HUES6 (cell line): ENCODE measurements around the gene ACCS.

ENCODE experiments used
- H3K27ac ChIP-seq: 2 replicates; pipeline ENCODE4 v1.7.0; 2013; ENCODE audit warnings: low read depth, mild to moderate bottlenecking, low read length, inconsistent platforms
- H3K27me3 ChIP-seq: 2 replicates; pipeline ENCODE4 v1.6.1; 2013; ENCODE audit warnings: low read length; ENCODE audit not compliant: control insufficient read depth, insufficient read depth
- H3K36me3 ChIP-seq: 2 replicates; pipeline ENCODE4 v1.6.1; 2013; ENCODE audit warnings: low read length; ENCODE audit not compliant: control insufficient read depth, insufficient read depth
- H3K4me1 ChIP-seq: 2 replicates; pipeline ENCODE4 v1.6.1; 2013; ENCODE audit warnings: low read length; ENCODE audit not compliant: control insufficient read depth, insufficient read depth
- H3K4me3 ChIP-seq: 2 replicates; pipeline ENCODE4 v1.5.1; 2013; ENCODE audit warnings: low read depth, low read length
- H3K9ac ChIP-seq: one replicate; pipeline ENCODE4 v1.6.1; 2013; ENCODE audit warnings: mild to moderate bottlenecking, low read length
- H3K9me3 ChIP-seq: 2 replicates; pipeline ENCODE4 v1.6.1; 2013; ENCODE audit warnings: low read depth, low read length; ENCODE audit not compliant: control insufficient read depth, insufficient read depth

The ACCS gene

GRCh38 chr11:44112091-44112821, 46.2 kb downstream of the ACCS start:
- H3K4me3 ChIP-seq = no peak overlapping the region
- peaks cover 31% of the 10 kb centered on the region for H3K36me3 ChIP-seq
- H3K27me3 ChIP-seq = no peaks in the 10 kb centered on the region
- H3K9ac ChIP-seq = no peak overlapping the region
- H3K4me1 ChIP-seq = no peaks in the 10 kb centered on the region
- H3K27ac ChIP-seq = no peak overlapping the region
- H3K9me3 ChIP-seq = no peaks in the 10 kb centered on the region

GRCh38 chr11:44113018-44113417, 46.9 kb downstream of the ACCS start:
- no peaks in the 10 kb centered on the region for H3K4me1 ChIP-seq
- H3K9ac ChIP-seq = no peak overlapping the region
- no peak overlapping the region for H3K4me3 ChIP-seq
- H3K27ac ChIP-seq = no peak overlapping the region
- H3K36me3 ChIP-seq = peaks cover 29% of the 10 kb centered on the region
- H3K27me3 ChIP-seq = no peaks in the 10 kb centered on the region
- no peaks in the 10 kb centered on the region for H3K9me3 ChIP-seq

- no peak overlapping the region for H3K9ac ChIP-seq
- H3K4me1 ChIP-seq = no peaks in the 10 kb centered on the region
- H3K27me3 ChIP-seq = no peaks in the 10 kb centered on the region
- peaks cover 25% of the 10 kb centered on the region for H3K36me3 ChIP-seq
- no peaks in the 10 kb centered on the region for H3K9me3 ChIP-seq
- H3K4me3 ChIP-seq = no peak overlapping the region
- H3K27ac ChIP-seq = no peak overlapping the region
Observed at GRCh38 chr11:44113572-44113971, 47.5 kb downstream of the ACCS start.

- Histone ChIP-seq H3K9ac (no peak overlapping the region), H3K9me3 (no peaks in the 10 kb centered on the region), H3K27ac (no peak overlapping the region), H3K4me1 (no peaks in the 10 kb centered on the region), H3K36me3 (peaks cover 36% of the 10 kb centered on the region), H3K27me3 (no peaks in the 10 kb centered on the region), H3K4me3 (no peak overlapping the region)
Observed at GRCh38 chr11:44116234-44116830, 50.3 kb downstream of the ACCS start.

GRCh38 chr11:44120169-44120568, 54.1 kb downstream of the ACCS start:
- Histone ChIP-seq H3K9ac (no peak overlapping the region), H3K27ac (no peak overlapping the region), H3K4me3 (no peak overlapping the region), H3K9me3 (no peaks in the 10 kb centered on the region), H3K36me3 (peaks cover 37% of the 10 kb centered on the region), H3K4me1 (no peaks in the 10 kb centered on the region), H3K27me3 (no peaks in the 10 kb centered on the region)

- H3K27ac ChIP-seq = no peak overlapping the region
- H3K36me3 ChIP-seq = peaks cover 62% of the 10 kb centered on the region
- no peak overlapping the region for H3K9ac ChIP-seq
- no peaks in the 10 kb centered on the region for H3K4me1 ChIP-seq
- H3K9me3 ChIP-seq = no peaks in the 10 kb centered on the region
- no peaks in the 10 kb centered on the region for H3K27me3 ChIP-seq
- H3K4me3 ChIP-seq = no peak overlapping the region
Observed at GRCh38 chr11:44125598-44125997, 59.5 kb downstream of the ACCS start.

- no peaks in the 10 kb centered on the region for H3K27me3 ChIP-seq
- H3K9me3 ChIP-seq = no peaks in the 10 kb centered on the region
- H3K4me1 ChIP-seq = no peaks in the 10 kb centered on the region
- H3K27ac ChIP-seq = no peak overlapping the region
- no peak overlapping the region for H3K4me3 ChIP-seq
- H3K36me3 ChIP-seq = peaks cover 62% of the 10 kb centered on the region
- H3K9ac ChIP-seq = no peak overlapping the region
Observed at GRCh38 chr11:44126304-44126703, 60.2 kb downstream of the ACCS start.

GRCh38 chr11:44127130-44127529, 61.1 kb downstream of the ACCS start:
- Histone ChIP-seq H3K27ac (no peak overlapping the region), H3K36me3 (peaks cover 61% of the 10 kb centered on the region), H3K4me3 (no peak overlapping the region), H3K9ac (no peak overlapping the region), H3K4me1 (no peaks in the 10 kb centered on the region), H3K27me3 (no peaks in the 10 kb centered on the region), H3K9me3 (no peaks in the 10 kb centered on the region)

GRCh38 chr11:44128729-44129128, 62.7 kb downstream of the ACCS start:
- H3K27me3 ChIP-seq = no peaks in the 10 kb centered on the region
- peaks cover 63% of the 10 kb centered on the region for H3K36me3 ChIP-seq
- H3K27ac ChIP-seq = no peak overlapping the region
- H3K4me3 ChIP-seq = no peak overlapping the region
- H3K9me3 ChIP-seq = no peaks in the 10 kb centered on the region
- H3K9ac ChIP-seq = no peak overlapping the region
- no peaks in the 10 kb centered on the region; the same call in 1 of the 2 replicates for H3K4me1 ChIP-seq

GRCh38 chr11:44130751-44131150, 64.7 kb downstream of the ACCS start:
- no peak overlapping the region for H3K9ac ChIP-seq
- H3K9me3 ChIP-seq = no peaks in the 10 kb centered on the region
- no peaks in the 10 kb centered on the region for H3K27me3 ChIP-seq
- H3K27ac ChIP-seq = no peak overlapping the region
- peaks cover 5% of the 10 kb centered on the region; the same call in 1 of the 2 replicates for H3K4me1 ChIP-seq
- H3K36me3 ChIP-seq = peaks cover 49% of the 10 kb centered on the region
- no peak overlapping the region for H3K4me3 ChIP-seq

- Histone ChIP-seq H3K36me3 (peaks cover 26% of the 10 kb centered on the region), H3K4me3 (no peak overlapping the region), H3K9ac (no peak overlapping the region), H3K9me3 (no peaks in the 10 kb centered on the region), H3K27me3 (no peaks in the 10 kb centered on the region), H3K4me1 (peaks cover 5% of the 10 kb centered on the region; the same call in 1 of the 2 replicates), H3K27ac (no peak overlapping the region)
Observed at GRCh38 chr11:44133335-44133946, 67.4 kb downstream of the ACCS start.
